ENCODE measurements around the gene ARHGAP15. TPM values are rescaled to one million over a fixed set of nuclear protein-coding genes. Genes with fewer than 3 reads are reported as not detected.

The ARHGAP15 gene
- total RNA-seq, 1 donor from 2014 or later: not detected

DNA sequence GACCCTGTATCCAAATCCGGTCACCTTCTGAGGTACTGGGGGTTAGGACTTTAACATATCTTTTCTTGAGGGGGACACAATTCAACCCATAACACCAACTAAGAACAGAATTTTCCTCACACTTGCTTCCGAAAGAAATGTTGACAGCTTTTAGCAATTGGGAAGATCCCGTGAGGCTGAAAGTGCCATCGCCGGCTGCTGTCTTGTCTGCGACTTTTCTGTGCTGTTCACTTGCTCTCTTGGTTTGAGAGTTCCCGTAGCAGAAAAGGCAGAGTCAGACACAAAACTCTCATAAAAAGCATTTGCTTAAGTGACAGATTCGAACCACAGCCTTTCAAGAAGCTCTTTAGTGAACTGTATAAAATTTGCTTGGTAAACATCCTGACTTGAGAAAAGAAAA lies 253.4 kb downstream of the ARHGAP15 start:
- DNase-seq: no peak
- Mint-ChIP-seq H3K4me3 (ENCODE audit: unreplicated experiment) (no peak overlapping the region), H3K36me3 (ENCODE audit: unreplicated experiment) (no peaks in the 10 kb centered on the region), H3K4me1 (ENCODE audit: low read depth, unreplicated experiment) (peaks cover 4% of the 10 kb centered on the region), H3K27me3 (ENCODE audit: unreplicated experiment) (no peaks in the 10 kb centered on the region), H3K27ac (ENCODE audit: unreplicated experiment) (no peak overlapping the region), H3K9me3 (ENCODE audit: unreplicated experiment) (no peaks in the 10 kb centered on the region)
- TF ChIP-seq, protein P1, sequence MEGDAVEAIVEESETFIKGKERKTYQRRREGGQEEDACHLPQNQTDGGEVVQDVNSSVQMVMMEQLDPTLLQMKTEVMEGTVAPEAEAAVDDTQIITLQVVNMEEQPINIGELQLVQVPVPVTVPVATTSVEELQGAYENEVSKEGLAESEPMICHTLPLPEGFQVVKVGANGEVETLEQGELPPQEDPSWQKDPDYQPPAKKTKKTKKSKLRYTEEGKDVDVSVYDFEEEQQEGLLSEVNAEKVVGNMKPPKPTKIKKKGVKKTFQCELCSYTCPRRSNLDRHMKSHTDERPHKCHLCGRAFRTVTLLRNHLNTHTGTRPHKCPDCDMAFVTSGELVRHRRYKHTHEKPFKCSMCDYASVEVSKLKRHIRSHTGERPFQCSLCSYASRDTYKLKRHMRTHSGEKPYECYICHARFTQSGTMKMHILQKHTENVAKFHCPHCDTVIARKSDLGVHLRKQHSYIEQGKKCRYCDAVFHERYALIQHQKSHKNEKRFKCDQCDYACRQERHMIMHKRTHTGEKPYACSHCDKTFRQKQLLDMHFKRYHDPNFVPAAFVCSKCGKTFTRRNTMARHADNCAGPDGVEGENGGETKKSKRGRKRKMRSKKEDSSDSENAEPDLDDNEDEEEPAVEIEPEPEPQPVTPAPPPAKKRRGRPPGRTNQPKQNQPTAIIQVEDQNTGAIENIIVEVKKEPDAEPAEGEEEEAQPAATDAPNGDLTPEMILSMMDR (IDR thresholded peaks at IDR 0.05; ENCODE audit: partially characterized antibody, unreplicated experiment): no peak

DNA sequence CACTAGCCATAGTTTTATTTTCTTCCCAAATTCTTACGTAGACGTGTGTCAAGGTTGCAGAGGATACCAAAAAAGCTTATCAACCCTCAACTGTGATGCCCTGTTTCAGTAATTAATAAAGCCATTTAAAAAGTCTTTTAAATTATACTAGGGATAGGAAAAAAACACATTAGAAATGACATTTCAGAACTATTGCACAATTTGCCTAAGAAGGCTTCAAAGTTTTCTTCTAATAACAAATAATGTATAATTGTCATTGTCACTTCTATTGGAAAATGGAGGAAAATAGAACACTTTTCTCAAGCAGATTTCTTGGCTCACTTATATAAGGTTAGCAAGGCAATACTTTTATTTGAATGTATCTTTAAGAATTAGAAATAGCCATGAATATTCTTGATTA lies 253.8 kb downstream of the ARHGAP15 start:
- Mint-ChIP-seq H3K4me1 (ENCODE audit: low read depth, unreplicated experiment) (peaks cover 4% of the 10 kb centered on the region), H3K36me3 (ENCODE audit: unreplicated experiment) (no peaks in the 10 kb centered on the region), H3K4me3 (ENCODE audit: unreplicated experiment) (no peak overlapping the region), H3K27me3 (ENCODE audit: unreplicated experiment) (no peaks in the 10 kb centered on the region), H3K9me3 (ENCODE audit: unreplicated experiment) (no peaks in the 10 kb centered on the region), H3K27ac (ENCODE audit: unreplicated experiment) (no peak overlapping the region)
- TF ChIP-seq, protein P1 (IDR thresholded peaks at IDR 0.05; ENCODE audit: partially characterized antibody, unreplicated experiment): no peak
- no peak for DNase-seq

DNA sequence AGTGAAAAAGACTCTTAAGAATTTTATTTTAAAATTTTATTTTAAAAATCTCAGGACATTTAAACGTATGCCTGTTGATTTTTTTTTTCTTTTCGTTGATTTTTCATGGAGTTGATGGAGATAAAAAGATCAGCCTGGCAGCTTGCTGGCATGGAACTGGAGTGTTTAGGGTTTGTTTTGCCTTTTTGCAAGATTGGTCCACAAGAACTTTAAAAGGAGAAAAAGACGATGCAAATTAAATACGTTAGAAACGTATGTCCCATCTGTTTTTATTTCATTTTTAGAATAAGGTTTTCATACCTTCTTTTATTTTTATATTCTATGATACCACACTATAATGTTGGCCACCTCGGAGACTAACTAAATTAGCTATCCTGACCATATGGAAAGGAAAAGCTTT lies 254.9 kb downstream of the ARHGAP15 start:
- Mint-ChIP-seq H3K27me3 (ENCODE audit: unreplicated experiment) (no peaks in the 10 kb centered on the region), H3K27ac (ENCODE audit: unreplicated experiment) (no peak overlapping the region), H3K36me3 (ENCODE audit: unreplicated experiment) (no peaks in the 10 kb centered on the region), H3K9me3 (ENCODE audit: unreplicated experiment) (no peaks in the 10 kb centered on the region), H3K4me3 (ENCODE audit: unreplicated experiment) (no peak overlapping the region), H3K4me1 (ENCODE audit: low read depth, unreplicated experiment) (peaks cover 5% of the 10 kb centered on the region)
- DNase-seq: no peak
- TF ChIP-seq, protein P1 (IDR thresholded peaks at IDR 0.05; ENCODE audit: partially characterized antibody, unreplicated experiment): no peak

DNA sequence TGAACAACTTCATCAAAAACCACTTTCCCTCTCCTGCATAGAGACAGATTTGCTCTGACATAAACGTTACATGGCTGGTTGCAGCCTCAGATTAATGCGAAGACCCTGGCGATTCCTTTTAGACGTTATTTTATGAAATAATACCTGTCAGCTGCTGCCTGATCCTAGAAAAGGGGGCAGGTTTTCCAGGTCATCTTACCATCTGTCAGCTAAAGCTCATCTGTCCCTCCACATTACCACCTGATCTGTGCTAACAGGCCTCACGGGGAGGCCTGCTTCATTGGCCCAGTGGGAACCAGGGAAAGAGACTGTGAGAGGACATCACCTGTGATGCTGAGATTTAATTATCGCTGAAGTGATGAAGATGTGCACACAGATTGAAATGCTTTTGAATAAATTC lies 261.0 kb downstream of the ARHGAP15 start:
- peak overlapping the region; percentile 86 for H3K27ac Mint-ChIP-seq (ENCODE audit: unreplicated experiment)
- peaks cover 8% of the 10 kb centered on the region for H3K27me3 Mint-ChIP-seq (ENCODE audit: unreplicated experiment)
- H3K4me1 Mint-ChIP-seq (ENCODE audit: low read depth, unreplicated experiment): peaks cover 22% of the 10 kb centered on the region
- H3K9me3 Mint-ChIP-seq (ENCODE audit: unreplicated experiment): peaks cover 10% of the 10 kb centered on the region
- peak overlapping the region; percentile 53 for H3K4me3 Mint-ChIP-seq (ENCODE audit: unreplicated experiment)
- TF ChIP-seq, protein P1 (IDR thresholded peaks at IDR 0.05; ENCODE audit: partially characterized antibody, unreplicated experiment): no peak
- no peak for DNase-seq
- no peaks in the 10 kb centered on the region for H3K36me3 Mint-ChIP-seq (ENCODE audit: unreplicated experiment)

DNA sequence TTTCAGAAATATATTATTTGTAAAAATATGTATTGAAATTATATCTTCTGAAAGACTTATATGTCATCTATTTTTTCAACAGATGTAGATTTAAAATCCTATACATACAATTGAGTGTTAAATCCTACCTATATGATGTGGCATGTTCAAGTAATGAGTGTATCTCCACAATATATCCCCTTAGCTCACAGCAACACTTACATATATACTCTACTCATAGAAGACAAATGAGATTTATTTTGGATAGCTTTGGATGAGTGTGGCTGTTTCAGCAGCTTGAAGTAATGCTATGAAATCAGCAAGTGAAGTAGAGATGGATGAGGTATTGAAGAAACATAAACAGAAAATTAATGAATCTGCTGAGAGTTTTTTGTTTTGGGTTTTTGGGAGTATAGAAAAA lies 263.1 kb downstream of the ARHGAP15 start:
- no peak overlapping the region for H3K4me3 Mint-ChIP-seq (ENCODE audit: unreplicated experiment)
- H3K27me3 Mint-ChIP-seq (ENCODE audit: unreplicated experiment): peaks cover 8% of the 10 kb centered on the region
- DNase-seq: no peak

More for the DNA sequence above, 263.1 kb downstream of the ARHGAP15 start:
- Mint-ChIP-seq H3K36me3 (ENCODE audit: unreplicated experiment) (no peaks in the 10 kb centered on the region), H3K27ac (ENCODE audit: unreplicated experiment) (no peak overlapping the region), H3K9me3 (ENCODE audit: unreplicated experiment) (peaks cover 10% of the 10 kb centered on the region), H3K4me1 (ENCODE audit: low read depth, unreplicated experiment) (peaks cover 22% of the 10 kb centered on the region)
- TF ChIP-seq, protein P1 (IDR thresholded peaks at IDR 0.05; ENCODE audit: partially characterized antibody, unreplicated experiment): no peak

Measured in glutamatergic neuron (in vitro differentiated cells).